GM08714 (cell line): ENCODE data around the gene KCNMB2.

Experiments used
- H3K4me3 ChIP-seq: fragments of 200-500 bp; sonication (Bioruptor generic); 2 replicates; pipeline ENCODE4 v1.5.1; 2014; ENCODE audit warnings: mild to moderate bottlenecking, low read length, inconsistent platforms
- ZNF274 ChIP-seq: IDR thresholded peaks from 2 replicates; pipeline ENCODE4 v1.6.1; 2012; ENCODE audit warnings: mild to moderate bottlenecking, low read depth, low read length

KCNMB2 gene

GRCh38 chr3:178673529-178673928 is 137.3 kb downstream of the KCNMB2 start:
- TF ChIP-seq ZNF274: no peak
- H3K4me3 ChIP-seq: no peak overlapping the region

GRCh38 chr3:178676077-178676476 is 139.8 kb downstream of the KCNMB2 start:
- no peak for TF ChIP-seq ZNF274
- no peak overlapping the region for H3K4me3 ChIP-seq

- TF ChIP-seq ZNF274: no peak
- H3K4me3 ChIP-seq: no peak overlapping the region
These were observed 140.9 kb downstream of the KCNMB2 start for GRCh38 chr3:178676942-178677790.

GRCh38 chr3:178677961-178678360 is 141.7 kb downstream of the KCNMB2 start:
- TF ChIP-seq ZNF274: no peak

GRCh38 chr3:178680037-178680436 is 143.8 kb downstream of the KCNMB2 start:
- TF ChIP-seq ZNF274: no peak
- H3K4me3 ChIP-seq: no peak overlapping the region

More at GRCh38 chr3:178677961-178678360, 141.7 kb downstream of the KCNMB2 start:
- no peak overlapping the region for H3K4me3 ChIP-seq

GRCh38 chr3:178680489-178680888 is 144.3 kb downstream of the KCNMB2 start:
- no peak for TF ChIP-seq ZNF274
- H3K4me3 ChIP-seq: no peak overlapping the region

GRCh38 chr3:178684881-178685590 is 148.8 kb downstream of the KCNMB2 start:
- no peak for TF ChIP-seq ZNF274
- no peak overlapping the region for H3K4me3 ChIP-seq

GRCh38 chr3:178685591-178685906 is 149.3 kb downstream of the KCNMB2 start:
- TF ChIP-seq ZNF274: no peak
- no peak overlapping the region for H3K4me3 ChIP-seq

GRCh38 chr3:178686826-178687225 is 150.6 kb downstream of the KCNMB2 start:
- H3K4me3 ChIP-seq: no peak overlapping the region
- TF ChIP-seq ZNF274: no peak

GRCh38 chr3:178690571-178690970 is 154.3 kb downstream of the KCNMB2 start:
- no peak for TF ChIP-seq ZNF274
- H3K4me3 ChIP-seq: no peak overlapping the region

GRCh38 chr3:178699364-178699763 is 163.1 kb downstream of the KCNMB2 start:
- no peak overlapping the region for H3K4me3 ChIP-seq
- TF ChIP-seq ZNF274: no peak

GRCh38 chr3:178699810-178700209 is 163.6 kb downstream of the KCNMB2 start:
- TF ChIP-seq ZNF274: no peak
- no peak overlapping the region for H3K4me3 ChIP-seq

- H3K4me3 ChIP-seq: no peak overlapping the region
- no peak for TF ChIP-seq ZNF274
These were observed 167.2 kb downstream of the KCNMB2 start for GRCh38 chr3:178703268-178703975.

- no peak overlapping the region for H3K4me3 ChIP-seq
- TF ChIP-seq ZNF274: no peak
These were observed 169.7 kb downstream of the KCNMB2 start for GRCh38 chr3:178705925-178706324.

GRCh38 chr3:178706411-178706810 is 170.2 kb downstream of the KCNMB2 start:
- H3K4me3 ChIP-seq: no peak overlapping the region
- TF ChIP-seq ZNF274: no peak
